Tibial artery (tissue), 4 donors: ENCODE measurements around the gene KLK6.
"Not testable (repeated sequence)": the region's sequence is repeated elsewhere in the genome, so short reads cannot be mapped to it uniquely, and the experiment has no call there.

Source experiments
- DNase-seq, 2 donors: peaks; one replicate each; pipeline ENCODE4 v3.0.0-alpha.2; 2019
- H3K27ac ChIP-seq, 2 donors: fragments of 200-600 bp; sonication (generic) in 1 of 2; 1 replicate in 1 of 2; 2 replicates in 1 of 2; pipeline ENCODE4 v1.5.1; 2018 to 2019; ENCODE audit warnings: mild to moderate bottlenecking in 1 of 2
- H3K27me3 ChIP-seq, 2 donors: fragments of 200-600 bp; sonication (generic) in 1 of 2; one replicate each; pipeline versions ENCODE4 v1.5.1 to v1.6.0; 2016 to 2019
- H3K36me3 ChIP-seq, 3 donors: fragments of 200-600 bp; sonication (generic) in 2 of 3; one replicate each; pipeline ENCODE4 v1.5.1; 2016 to 2019; ENCODE audit warnings: mild to moderate bottlenecking in 2 of 3
- H3K4me1 ChIP-seq, 4 donors: fragments of 200-600 bp; sonication (generic) in 2 of 4; 1 replicate in 3 of 4; 2 replicates in 1 of 4; pipeline ENCODE4 v1.5.1; 2016 to 2019
- H3K4me3 ChIP-seq, 2 donors: fragments of 200-600 bp; sonication (generic) in 1 of 2; 1 replicate in 1 of 2; 2 replicates in 1 of 2; pipeline ENCODE4 v1.5.1; 2018 to 2019; ENCODE audit warnings: mild to moderate bottlenecking in 2 of 2
- H3K9me3 ChIP-seq, 3 donors: fragments of 200-600 bp; sonication (generic) in 1 of 3; one replicate each; pipeline ENCODE4 v1.5.1; 2016 to 2019
- intact Hi-C: fragments of 100-400 bp; cut with DNase I; formaldehyde crosslinking; loops from one replicate; pipeline ENCODE4 v1.15.0; 2023; ENCODE audit warnings: low total_unique reads
- TF ChIP-seq, protein P1 (sequence below), 2 experiments: fragments of 200-600 bp in 1 of 2; fragments of 450-650 bp in 1 of 2; IDR thresholded peaks; one replicate each; pipeline ENCODE4 v1.5.1; 2017 to 2019; ENCODE audit warnings: antibody characterized with exemption in 2 of 2, mild to moderate bottlenecking in 1 of 2, moderate library complexity in 1 of 2

Gene KLK6

DNA sequence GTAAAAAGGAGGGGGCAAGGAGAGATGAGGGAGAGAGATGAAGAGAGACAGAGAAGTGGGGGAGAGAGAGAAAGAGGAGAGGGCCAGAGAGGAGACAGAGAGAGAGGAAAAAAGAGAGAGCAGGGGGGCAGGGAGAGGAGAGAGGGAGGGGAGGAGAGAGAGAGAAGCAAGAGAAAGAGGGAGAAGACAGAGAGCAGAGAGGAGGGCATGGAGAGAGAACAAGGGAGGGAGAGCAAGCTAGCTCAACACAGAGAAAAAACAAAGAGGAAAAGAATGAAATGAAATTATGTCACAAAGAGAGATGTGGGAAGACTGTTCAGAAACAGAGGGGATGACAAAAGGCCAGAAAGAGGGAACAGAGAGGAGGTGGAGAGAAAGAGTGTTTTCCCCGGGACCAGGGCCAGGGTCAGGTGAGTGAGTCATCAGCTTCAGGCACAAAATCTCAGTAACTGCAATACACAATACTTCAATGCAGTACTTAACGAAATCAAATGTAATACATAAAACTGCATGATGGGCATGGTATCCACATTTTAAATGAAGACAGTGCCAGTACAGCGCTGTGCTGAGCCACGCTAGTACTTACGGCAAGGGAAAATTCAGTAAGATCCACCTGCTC, 9.5 kb upstream of the KLK6 start:
- Histone ChIP-seq H3K4me1 (no peaks in the 10 kb centered on the region), H3K27me3 (peaks cover 0 to 39% of the 10 kb centered on the region in 2 donors), H3K4me3 (no peak overlapping the region), H3K27ac (no peak overlapping the region), H3K9me3 (no peaks in the 10 kb centered on the region), H3K36me3 (no peaks in the 10 kb centered on the region)
- TF ChIP-seq, protein P1, sequence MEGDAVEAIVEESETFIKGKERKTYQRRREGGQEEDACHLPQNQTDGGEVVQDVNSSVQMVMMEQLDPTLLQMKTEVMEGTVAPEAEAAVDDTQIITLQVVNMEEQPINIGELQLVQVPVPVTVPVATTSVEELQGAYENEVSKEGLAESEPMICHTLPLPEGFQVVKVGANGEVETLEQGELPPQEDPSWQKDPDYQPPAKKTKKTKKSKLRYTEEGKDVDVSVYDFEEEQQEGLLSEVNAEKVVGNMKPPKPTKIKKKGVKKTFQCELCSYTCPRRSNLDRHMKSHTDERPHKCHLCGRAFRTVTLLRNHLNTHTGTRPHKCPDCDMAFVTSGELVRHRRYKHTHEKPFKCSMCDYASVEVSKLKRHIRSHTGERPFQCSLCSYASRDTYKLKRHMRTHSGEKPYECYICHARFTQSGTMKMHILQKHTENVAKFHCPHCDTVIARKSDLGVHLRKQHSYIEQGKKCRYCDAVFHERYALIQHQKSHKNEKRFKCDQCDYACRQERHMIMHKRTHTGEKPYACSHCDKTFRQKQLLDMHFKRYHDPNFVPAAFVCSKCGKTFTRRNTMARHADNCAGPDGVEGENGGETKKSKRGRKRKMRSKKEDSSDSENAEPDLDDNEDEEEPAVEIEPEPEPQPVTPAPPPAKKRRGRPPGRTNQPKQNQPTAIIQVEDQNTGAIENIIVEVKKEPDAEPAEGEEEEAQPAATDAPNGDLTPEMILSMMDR (IDR thresholded peaks at IDR 0.05) = no peak
- intact Hi-C loops = no loop called here
- DNase-seq = no peak

DNA sequence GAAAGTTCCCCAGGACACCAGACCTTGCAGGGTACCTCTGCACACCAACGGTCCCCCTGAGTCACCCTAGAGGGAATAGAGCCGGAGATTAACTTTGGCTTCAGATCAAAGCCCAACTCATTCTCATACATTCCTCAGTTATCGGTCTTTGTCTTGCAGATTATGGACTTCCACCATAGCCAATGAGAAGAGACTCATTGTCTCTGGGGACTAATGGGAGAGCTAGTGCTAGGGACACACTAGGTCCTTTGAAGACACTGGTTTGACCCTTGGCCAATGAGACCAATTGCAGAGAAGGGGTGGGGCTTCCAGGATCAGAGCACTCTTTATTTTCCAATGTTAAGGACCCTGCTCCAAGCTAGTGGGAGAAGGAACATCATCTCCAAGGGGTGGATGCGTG, 8.2 kb upstream of the KLK6 start:
- intact Hi-C loops = no loop called here
- DNase-seq = no peak
- H3K4me1 ChIP-seq = no peaks in the 10 kb centered on the region
- TF ChIP-seq, protein P1 (IDR thresholded peaks at IDR 0.05) = no peak
- H3K27ac ChIP-seq = no peak overlapping the region
- H3K4me3 ChIP-seq = no peak overlapping the region
- H3K9me3 ChIP-seq = no peaks in the 10 kb centered on the region
- H3K27me3 ChIP-seq = peaks cover 0 to 34% of the 10 kb centered on the region in 2 donors
- H3K36me3 ChIP-seq = no peaks in the 10 kb centered on the region

DNA sequence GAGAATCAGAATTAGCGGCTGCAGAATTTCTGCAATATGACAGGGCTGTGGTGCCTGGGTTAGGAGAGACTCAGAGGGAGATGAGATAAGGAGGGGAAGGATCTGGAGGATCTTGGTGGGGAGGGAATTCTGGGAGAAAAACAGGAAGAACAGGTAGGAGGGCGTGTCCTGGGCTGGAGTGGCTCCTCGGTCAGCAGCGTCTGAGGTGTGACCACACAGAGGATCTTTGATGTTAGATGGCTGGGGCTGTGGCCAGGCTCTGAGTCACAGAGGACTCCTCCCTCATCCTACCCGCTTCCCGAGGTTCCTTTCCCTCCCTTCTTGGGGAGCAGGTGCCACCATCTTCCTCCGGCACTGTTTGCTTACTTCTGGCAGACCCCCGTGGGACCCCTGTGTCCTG, 6.4 kb upstream of the KLK6 start:
- Histone ChIP-seq H3K27ac (no peak overlapping the region), H3K4me1 (no peaks in the 10 kb centered on the region), H3K27me3 (peaks cover 0 to 26% of the 10 kb centered on the region in 2 donors), H3K9me3 (no peaks in the 10 kb centered on the region), H3K36me3 (no peaks in the 10 kb centered on the region), H3K4me3 (no peak overlapping the region)
- TF ChIP-seq, protein P1 (IDR thresholded peaks at IDR 0.05) = no peak
- intact Hi-C loops = no loop called here
- no peak for DNase-seq

DNA sequence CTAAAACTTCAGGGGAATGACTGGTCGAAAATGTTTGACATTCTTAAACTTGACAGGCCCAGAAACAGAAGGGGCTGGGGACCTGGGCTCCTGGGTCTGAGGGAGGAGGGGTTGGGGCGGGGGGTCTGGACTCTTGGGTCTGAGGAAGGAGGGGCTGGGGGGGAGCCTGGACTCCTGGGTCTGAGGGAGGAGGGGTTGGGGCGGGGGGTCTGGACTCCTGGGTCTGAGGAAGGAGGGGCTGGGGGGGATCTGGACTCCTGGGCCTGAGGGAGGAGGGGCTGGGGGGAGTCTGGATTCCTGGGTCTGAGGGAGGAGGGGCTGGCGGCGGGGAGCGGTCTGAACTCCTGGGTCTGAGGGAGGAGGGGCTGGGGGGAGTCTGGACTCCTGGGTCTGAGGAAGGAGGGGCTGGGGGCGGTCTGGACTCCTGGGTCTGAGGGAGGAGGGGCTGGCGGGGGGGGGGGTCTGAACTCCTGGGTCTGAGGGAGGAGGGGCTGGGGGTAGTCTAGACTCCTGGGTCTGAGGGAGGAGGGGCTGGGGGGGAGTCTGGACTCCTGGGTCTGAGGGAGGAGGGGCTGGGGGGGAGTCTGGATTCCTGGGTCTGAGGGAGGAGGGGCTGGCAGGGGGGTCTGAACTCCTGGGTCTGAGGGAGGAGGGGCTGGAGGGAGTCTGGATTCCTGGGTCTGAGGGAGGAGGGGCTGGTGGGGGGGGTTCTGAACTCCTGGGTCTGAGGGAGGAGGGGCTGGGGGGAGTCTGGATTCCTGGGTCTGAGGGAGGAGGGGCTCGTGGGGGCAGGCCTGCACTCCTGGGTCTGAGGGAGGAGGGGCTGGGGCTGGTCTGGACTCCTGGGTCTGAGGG, 5.5 kb upstream of the KLK6 start:
- peaks cover 0 to 19% of the 10 kb centered on the region in 2 donors for H3K27me3 ChIP-seq
- no peak for DNase-seq
- H3K4me3 ChIP-seq = no peak overlapping the region
- no peaks in the 10 kb centered on the region for H3K36me3 ChIP-seq
- TF ChIP-seq, protein P1 (IDR thresholded peaks at IDR 0.05) = no peak
- no peak overlapping the region for H3K27ac ChIP-seq
- no peaks in the 10 kb centered on the region for H3K4me1 ChIP-seq
- intact Hi-C loops = no loop called here
- no peaks in the 10 kb centered on the region for H3K9me3 ChIP-seq

DNA sequence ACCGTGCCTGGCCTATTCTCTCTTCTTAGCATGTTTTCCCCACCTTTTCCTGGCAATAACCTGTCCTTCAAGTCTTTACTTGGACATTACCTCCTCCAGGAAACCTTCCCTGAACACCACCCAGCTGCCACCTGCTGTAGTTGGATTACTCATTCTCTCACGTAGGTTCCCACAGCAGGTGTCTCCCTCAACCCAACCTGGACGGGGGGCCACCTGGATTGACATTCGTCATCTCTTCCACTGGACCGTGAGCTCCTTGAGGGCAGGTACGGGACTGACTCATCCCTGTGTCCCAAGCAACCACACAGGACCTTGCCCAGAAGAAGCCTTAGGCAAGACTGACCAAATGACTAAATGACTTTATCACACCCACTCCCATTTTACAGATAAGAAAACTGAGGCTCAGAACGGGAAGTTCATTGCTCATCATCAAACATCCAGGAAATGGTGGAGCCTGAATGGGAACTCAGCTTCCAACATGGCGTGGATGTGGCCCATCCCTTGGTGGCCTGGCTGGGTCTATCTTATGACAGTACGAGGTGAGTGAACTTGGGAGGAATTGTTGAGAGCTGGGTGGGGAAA, 3.5 kb upstream of the KLK6 start:
- no peaks in the 10 kb centered on the region for H3K9me3 ChIP-seq
- peaks cover 0 to 26% of the 10 kb centered on the region in 2 donors for H3K27me3 ChIP-seq
- no peak overlapping the region for H3K4me3 ChIP-seq
- TF ChIP-seq, protein P1 (IDR thresholded peaks at IDR 0.05) = no peak
- H3K4me1 ChIP-seq = no peaks in the 10 kb centered on the region
- H3K36me3 ChIP-seq = no peaks in the 10 kb centered on the region
- H3K27ac ChIP-seq = no peak overlapping the region
- DNase-seq = no peak
- intact Hi-C loops = no loop called here

DNA sequence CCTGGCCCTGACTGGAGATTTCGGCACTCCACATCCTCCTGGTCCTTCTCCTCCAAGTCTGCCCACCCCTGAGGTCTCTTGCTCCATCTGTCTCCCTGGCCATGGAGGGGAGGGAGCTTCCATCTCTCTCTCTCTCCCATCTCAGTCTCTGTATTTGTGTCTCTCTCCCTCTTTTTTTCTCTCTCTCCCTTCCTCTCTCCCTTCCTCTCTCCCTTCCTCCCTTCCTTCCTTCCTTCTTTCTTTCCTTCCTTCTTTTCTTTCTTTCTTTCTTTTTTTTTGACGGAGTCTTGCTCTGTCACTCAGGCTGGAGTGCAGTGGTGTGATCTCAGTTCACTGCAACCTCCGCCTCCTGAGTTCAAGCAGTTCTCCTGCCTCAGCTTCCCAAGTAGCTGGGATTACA, 419 bp upstream of the KLK6 start:
- H3K4me1 ChIP-seq, DNase-seq, H3K27ac ChIP-seq, H3K36me3 ChIP-seq, H3K4me3 ChIP-seq, H3K9me3 ChIP-seq, intact Hi-C loops: not testable (repeated sequence)
- peaks cover 0 to 19% of the 10 kb centered on the region in 2 donors for H3K27me3 ChIP-seq
